ENCODE results near the gene ANXA4.
A peak's percentile ranks its signal among the peaks of the same experiment; 100 is the strongest.
"Not testable (repeated sequence)": the region's sequence is repeated elsewhere in the genome, so short reads cannot be mapped to it uniquely, and the experiment has no call there.

The ANXA4 gene

DNA sequence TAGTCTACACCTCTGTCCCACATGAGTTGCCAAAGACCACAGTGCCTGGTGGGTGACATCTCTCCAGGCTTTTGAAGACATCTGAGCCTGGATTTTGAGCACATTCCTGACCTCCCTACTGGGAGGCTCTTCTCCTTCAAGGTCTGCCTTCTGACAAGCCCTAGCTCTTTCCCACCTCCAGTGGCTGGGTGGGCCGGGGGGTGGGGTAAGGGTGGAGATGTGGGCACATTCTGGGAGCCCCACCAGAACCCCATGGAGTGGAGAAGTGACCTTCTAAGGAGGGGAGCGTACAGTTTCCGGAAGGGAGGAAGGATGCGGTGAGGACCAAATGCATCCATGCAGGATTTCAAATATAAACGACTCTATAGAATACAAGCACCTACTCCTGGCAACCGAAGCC, 27.9 kb upstream of the ANXA4 start:
- DNase-seq (ENCODE audit: low read depth): no peak
- TF ChIP-seq, protein P1, sequence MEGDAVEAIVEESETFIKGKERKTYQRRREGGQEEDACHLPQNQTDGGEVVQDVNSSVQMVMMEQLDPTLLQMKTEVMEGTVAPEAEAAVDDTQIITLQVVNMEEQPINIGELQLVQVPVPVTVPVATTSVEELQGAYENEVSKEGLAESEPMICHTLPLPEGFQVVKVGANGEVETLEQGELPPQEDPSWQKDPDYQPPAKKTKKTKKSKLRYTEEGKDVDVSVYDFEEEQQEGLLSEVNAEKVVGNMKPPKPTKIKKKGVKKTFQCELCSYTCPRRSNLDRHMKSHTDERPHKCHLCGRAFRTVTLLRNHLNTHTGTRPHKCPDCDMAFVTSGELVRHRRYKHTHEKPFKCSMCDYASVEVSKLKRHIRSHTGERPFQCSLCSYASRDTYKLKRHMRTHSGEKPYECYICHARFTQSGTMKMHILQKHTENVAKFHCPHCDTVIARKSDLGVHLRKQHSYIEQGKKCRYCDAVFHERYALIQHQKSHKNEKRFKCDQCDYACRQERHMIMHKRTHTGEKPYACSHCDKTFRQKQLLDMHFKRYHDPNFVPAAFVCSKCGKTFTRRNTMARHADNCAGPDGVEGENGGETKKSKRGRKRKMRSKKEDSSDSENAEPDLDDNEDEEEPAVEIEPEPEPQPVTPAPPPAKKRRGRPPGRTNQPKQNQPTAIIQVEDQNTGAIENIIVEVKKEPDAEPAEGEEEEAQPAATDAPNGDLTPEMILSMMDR (conservative IDR thresholded peaks at IDR 0.05; ENCODE audit: low read depth, low read length): no peak
- no peak overlapping the region for H3K4me3 ChIP-seq (ENCODE audit: low read depth, low read length)

DNA sequence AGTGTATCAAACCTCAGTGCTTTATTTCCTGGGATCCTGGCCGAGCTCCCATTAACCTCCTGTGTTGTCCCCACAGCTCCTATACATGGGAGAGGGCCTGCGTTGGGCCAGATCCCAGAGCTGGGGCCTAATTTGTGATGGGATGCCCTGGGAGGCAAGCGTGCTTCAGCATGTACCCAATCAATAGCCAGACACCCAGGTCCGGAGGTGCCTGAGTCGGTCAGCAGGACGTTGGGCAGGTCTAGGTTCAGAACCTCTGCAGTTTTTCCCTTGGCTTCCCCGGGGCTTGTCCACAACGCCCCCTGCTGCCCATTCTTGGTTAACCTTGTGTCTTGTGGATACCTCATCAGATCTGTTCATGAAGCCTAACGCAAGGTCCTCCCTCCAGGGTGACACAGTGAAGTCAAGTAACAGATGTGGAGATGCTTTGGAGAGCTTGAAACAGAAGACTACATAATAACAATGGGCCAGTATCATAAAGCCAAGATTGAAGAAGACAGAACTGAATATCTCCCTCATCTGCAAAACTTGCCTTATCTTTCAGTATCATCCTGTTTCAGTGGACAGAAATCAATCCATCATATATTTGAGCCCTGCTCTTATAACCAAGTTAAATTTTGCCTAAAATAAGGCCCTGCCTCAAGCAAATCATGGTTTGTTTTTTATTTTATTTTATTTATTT, 27.3 kb upstream of the ANXA4 start:
- DNase-seq (ENCODE audit: low read depth): peak; percentile 91
- H3K4me3 ChIP-seq (ENCODE audit: low read depth, low read length): not testable (repeated sequence)
- TF ChIP-seq, protein P1 (conservative IDR thresholded peaks at IDR 0.05; ENCODE audit: low read depth, low read length): peak; percentile 87

DNA sequence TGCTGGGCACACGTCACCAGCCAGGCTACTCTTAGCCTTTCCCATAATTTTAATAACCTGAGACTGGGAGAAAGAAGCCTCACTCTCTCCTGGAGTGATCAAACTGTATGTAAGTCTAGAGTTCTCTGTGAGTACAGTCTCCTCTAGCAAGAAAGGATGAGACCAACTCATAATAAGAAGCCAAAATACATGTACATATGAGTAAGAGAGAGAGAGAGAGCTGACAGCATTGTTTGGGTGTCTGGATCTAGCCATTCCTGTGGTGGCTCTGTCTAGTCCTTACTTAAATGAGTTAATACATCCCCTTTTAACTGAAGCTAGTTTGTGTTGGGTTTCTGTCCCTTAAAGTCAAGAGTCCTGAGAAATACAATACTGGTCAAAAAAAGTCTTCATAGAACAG, 26.0 kb upstream of the ANXA4 start:
- no peak overlapping the region for H3K4me3 ChIP-seq (ENCODE audit: low read depth, low read length)
- DNase-seq (ENCODE audit: low read depth): peak; percentile 57
- TF ChIP-seq, protein P1 (conservative IDR thresholded peaks at IDR 0.05; ENCODE audit: low read depth, low read length): no peak

DNA sequence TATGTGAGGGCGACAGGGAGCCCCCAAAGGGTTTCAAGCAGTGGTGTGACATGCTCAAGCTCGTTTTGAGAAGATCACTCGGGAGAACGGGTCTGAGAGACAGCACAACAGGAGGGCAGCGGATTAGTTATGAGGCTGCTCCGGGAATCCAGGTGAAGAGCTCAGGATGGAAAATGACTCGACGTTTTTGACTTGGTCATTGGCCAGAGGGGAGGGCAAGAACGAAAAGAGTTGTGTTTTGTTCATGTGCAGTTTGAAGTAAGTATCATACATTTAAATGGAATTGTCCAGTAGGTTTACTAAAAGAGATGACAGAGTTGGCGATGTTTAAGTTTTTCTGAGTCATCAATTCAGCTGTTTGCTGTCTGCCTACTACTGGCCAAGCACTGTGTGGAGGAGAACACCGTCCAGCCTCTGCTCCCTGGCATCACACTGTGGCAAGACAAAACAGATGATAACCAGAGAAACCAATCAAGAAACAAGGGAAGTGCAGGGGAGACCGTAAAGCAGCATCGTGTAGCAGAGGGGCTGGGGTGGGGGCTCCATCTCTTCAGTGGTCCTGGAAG, 25.3 kb upstream of the ANXA4 start:
- TF ChIP-seq, protein P1 (conservative IDR thresholded peaks at IDR 0.05; ENCODE audit: low read depth, low read length): no peak
- peak; percentile 33 for DNase-seq (ENCODE audit: low read depth)
- H3K4me3 ChIP-seq (ENCODE audit: low read depth, low read length): no peak overlapping the region

DNA sequence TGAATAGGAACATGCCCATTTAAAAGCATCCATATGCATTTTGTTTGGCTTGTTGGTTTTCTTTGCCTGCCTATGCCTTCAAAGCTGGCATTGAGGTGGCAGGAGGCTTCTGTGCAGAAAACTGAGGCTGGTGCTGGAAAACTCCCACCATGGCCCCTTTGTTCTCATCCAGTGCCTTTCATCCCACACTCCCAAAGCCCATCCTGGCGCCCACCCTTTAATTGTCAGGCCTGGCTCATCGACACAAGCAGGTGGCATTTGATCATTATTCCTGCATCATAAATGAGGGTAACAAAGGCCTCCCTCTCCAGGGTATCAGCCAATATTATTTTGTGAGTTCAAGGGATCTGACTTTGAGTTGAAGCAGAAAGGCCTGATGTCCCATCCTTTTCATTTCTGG, 24.7 kb upstream of the ANXA4 start:
- DNase-seq (ENCODE audit: low read depth): no peak
- H3K4me3 ChIP-seq (ENCODE audit: low read depth, low read length): no peak overlapping the region
- TF ChIP-seq, protein P1 (conservative IDR thresholded peaks at IDR 0.05; ENCODE audit: low read depth, low read length): no peak

DNA sequence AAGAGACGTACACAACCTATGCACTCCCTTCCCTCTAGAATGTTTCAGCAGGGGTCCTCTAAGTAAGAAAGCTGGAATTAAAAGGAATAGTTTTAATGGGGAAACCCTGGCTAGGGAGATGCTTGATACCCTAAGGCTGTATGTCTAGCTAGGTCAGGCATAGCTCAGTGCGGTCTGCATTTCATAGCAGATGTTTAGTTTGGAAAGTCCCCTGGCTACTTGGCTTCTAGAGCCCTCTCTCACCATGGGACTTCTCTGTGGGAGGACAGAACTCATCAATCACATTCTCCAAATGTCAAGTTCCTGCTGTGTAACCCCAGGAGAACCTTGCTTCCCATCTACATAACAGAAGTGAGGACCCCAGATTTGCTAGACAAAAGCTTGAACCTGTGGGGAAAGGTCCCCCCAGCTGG, 24.1 kb upstream of the ANXA4 start:
- no peak overlapping the region for H3K4me3 ChIP-seq (ENCODE audit: low read depth, low read length)
- DNase-seq (ENCODE audit: low read depth): peak; percentile 87
- TF ChIP-seq, protein P1 (conservative IDR thresholded peaks at IDR 0.05; ENCODE audit: low read depth, low read length): no peak
